ENCODE measurements around the gene SEBOX.

GRCh38 chr17:28326114-28326513 lies 38.9 kb downstream of the SEBOX start:
- TF ChIP-seq CTCF (IDR thresholded peaks at IDR 0.05) (no peak), POLR2A (IDR thresholded peaks at IDR 0.05) (no peak), EP300 (IDR thresholded peaks at IDR 0.05) (no peak)
